CMK (cell line): ENCODE results near the gene NDST1.
"Not testable (repeated sequence)": the region's sequence is repeated elsewhere in the genome, so short reads cannot be mapped to it uniquely, and the experiment has no call there.

ENCODE experiments used
- DNase-seq: peaks from one replicate; pipeline ENCODE4 v3.0.0-alpha.2; 2010; ENCODE audit warnings: low read depth

Gene NDST1

DNA sequence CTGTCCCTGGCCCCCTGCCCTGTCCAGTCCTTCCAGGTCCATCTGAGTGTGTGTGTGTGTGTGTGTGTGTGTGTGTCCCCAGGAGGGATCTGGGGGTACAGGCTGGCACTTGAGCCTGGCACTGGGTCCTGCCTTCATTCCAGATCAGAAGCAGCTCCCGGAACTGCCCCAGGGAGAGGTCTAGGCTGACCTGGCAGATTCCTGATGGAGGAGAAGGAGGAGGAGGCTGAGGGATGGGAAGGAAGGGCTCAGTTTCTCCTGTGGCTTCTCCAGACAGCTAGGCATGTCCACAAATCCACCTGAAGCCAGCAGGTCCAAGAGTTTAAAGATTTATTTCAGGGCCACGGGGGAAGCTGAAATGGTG lies 328 bp downstream of the NDST1 start:
- no peak for DNase-seq

DNA sequence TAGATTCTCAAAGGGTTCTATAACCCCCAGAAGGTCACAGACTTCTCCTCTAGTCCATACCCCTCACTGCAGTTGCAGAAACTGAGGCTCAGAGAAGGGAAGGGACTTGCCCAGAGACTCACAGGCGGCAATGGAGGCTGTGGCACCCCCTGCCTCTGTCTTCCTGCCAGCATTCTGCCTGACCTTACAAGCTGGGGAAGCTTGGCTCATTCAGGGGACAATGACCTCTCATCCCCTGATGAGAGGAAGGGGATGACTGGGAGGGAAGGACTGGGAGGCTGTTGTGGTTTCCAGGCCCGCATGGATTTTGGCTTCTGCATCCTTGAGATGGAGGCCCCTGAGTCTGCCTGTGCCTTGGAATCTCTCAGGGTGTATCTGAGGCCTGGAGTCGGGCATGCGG lies 897 bp downstream of the NDST1 start:
- no peak for DNase-seq

DNA sequence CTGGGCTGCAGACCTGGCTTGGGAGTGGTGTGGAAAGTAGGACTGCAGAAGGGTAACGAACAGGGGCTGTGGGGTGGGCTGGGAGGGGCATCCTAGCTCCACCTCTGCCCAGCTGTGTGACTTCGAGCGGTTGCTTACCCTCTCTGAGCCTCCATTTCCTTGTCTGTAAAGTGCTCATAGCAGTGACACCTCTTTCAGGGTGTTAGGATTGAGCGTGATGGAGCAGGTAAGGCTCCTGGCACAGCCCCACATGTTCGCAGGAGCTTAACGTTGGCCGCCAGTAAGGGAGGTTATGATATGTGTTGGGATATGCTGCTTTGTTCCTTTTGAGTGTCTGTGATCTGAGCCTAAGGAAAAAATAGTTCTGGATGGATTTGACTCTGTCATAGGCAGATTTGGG lies 2.1 kb downstream of the NDST1 start:
- DNase-seq = no peak

DNA sequence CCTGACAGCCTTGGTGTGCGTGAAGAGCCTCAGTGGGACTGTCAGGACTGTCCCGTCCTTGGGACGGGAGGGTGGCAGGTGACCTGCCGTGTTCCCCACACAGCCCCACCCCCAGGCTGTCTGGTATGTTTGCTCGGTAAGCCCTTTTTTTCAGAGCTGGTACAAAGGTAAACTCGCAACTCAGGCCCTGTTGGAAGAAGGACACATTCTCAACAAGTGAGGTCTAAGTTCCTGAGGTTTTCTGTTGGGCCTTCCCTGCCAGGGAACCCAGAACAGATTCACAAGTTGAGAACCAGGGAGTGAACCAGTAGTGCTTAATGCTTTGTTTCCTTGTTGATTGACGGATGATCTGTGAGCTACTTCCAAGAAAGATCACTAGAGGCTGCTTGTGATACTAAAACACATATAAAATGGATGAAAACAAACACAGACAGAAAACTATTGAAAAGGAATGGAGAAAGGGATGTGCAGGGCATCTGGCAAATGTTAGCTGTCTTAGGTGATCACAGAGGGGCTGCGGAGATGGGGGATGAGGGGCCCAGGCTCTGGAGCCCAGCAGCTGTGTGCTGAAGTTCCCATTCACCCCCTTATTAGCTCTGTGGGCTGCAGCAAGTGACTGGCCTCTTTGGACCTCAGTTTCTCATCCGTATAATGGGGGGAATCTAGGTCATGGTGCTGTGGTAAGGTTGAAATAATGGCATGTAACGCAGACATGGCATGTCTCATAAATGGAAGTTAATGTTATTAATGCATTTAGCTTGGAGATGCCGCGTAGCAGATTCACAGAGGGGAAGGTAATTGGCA lies 2.7 kb downstream of the NDST1 start:
- no peak for DNase-seq

DNA sequence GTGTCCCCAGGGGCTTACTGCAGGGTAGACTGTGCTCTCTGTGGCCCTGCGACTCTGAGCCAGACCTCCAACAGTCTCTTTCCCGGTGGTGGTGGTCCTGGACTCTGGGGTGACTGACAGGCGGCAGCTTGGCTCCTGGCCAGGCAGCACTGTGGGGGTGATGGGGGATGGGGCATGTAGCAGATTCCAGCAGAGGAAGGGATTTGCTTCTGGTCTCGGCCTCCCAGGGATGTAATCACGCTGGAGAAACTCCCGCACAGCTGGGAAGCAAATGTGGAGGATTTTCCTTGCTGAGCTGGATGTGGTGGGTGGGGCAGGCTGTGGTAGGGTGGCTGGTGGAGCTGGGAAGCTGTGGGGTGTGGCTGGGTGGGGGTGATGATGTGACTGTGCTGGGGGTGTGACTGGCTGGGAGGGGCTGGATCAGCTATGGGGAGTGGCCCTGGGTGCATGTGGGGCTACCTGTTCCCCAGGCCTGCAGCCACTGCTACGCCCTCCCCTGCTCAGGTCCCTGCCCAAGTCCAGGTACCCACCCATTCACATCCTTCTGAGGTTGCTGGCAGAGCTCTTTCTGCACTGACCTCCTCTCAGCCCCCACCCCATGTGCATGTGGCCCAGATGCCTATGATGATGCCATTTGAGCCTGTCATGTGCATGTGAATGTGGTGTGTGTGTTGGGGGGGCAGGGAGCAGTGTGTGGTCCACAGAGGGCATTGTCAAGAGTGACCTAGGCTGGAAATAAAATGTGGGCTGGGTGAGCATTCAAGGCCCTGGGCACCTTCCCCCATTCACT lies 3.8 kb downstream of the NDST1 start:
- DNase-seq = no peak

DNA sequence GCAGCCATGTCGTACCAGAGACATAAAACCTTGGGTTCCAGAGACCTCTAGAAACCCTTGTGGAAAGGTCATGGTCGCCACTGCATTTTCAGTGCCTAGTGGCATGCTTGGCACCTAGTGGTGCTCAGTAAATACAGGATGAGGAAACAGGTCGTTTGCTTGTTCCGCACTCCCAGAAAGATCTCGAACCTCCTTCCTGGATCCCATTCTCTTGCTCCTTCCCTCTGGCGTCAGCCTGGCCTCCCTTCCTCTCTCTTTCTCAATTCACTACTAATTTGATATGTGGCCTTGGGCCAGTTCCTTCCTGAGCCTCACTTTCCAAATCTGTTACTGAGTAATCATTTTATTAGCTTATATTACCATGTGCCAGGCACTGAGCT lies 4.4 kb downstream of the NDST1 start:
- no peak for DNase-seq

DNA sequence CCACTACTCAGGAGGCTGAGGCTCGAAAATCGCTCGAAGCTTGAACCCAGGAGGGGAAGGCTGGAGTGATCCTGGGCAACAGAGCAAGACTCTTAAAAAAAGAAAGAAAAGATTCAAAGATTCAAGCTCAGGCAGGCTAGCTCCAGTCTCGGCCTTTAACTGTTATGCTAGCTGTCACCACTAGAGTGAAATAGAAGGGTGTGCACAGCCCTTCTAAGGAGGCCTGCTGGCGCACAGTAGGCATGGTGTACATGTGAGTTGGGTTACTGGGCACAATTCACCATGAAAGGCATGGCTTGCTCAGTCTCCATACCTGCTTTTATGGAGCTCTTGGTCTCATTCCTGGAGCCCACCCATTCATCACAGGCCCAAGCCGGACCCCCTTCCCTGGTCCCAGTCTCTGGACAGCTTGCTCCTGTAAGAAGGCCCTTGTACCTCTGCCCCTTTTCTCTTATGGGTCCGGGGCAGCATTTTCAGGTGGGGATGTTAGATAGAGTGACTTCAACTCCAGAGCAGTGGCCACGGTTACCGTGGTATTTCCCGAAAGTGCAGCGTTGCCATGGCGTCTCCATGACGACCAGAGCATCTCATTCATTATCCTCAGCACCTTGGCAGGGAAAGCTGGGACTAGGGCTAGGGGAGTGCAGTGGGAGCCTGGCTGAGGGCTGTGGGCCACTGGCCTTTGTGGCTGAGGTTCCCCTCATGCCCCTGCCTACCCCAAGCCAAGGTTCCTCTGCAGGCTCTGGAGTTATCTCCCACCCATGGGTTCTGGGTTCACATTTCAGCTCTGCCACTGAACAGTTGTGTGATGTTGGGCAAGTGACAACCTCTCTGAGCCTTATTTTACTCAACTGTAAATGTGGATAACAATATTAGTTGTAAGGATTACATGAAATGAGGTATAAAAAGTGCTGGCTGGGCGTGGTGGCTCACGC lies 5.7 kb downstream of the NDST1 start:
- DNase-seq = no peak

DNA sequence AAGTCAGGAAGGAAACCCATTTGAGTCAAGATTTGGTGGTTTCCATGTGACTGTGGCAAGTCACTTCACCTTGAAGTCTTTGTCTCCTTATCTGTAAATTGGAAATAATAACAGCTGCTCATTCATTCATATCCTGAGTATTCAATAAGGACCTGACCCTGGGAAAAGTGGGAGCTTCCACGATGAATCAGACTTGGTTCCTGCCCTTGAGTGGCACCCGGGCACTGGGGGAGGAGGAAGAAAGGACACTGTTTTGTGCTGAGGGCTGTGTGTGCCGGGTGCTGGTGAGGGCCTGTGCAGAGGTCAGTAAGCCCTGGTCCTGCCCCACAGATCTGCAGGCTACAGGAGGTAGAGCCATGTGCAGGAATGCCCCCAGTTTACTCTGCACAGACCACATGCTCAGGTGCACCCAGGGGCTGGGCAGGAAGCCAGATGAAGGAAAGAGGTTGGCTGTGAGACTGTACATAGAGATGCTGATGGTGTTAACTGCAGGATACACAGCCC lies 6.8 kb downstream of the NDST1 start:
- no peak for DNase-seq

DNA sequence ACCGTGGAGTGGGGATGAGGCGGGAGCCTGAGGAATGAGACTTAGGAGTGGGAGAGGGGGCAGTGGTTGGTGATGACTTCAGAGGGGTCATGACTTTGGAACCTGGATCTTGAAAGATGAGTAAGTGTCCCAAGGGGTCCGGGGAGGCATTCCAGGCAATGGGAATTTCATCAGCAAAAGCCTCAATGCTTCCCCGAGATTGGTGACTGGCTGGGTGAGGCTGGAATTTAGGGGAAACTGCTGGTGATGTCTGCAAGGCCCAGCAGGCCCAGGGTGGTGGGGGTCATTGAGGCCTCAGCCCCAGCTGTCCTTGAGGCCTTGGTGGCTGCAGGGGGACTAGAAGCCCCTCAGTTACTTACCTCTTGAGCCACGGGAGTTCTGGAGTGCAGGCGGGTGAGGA lies 7.5 kb downstream of the NDST1 start:
- no peak for DNase-seq

DNA sequence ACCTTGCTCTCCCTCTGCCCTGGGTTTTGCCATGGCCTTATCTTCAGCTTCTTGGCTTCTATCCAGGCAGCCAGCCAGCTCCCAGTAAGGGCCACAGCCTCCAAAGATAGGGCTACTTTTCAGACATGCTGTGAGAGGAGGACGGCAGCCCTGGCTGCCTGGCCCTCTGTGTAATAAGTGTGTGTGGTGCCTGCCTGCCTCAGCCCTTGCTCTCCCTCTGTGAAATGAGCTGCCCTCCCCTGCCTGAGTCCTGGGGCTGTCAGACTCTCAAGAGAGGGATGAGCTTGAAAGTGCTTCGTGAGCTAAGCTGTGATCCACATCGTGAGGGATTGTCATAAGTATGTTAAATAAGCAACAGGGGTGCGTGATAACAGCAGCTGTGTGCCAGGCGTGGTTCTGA lies 8.1 kb downstream of the NDST1 start:
- DNase-seq = no peak

DNA sequence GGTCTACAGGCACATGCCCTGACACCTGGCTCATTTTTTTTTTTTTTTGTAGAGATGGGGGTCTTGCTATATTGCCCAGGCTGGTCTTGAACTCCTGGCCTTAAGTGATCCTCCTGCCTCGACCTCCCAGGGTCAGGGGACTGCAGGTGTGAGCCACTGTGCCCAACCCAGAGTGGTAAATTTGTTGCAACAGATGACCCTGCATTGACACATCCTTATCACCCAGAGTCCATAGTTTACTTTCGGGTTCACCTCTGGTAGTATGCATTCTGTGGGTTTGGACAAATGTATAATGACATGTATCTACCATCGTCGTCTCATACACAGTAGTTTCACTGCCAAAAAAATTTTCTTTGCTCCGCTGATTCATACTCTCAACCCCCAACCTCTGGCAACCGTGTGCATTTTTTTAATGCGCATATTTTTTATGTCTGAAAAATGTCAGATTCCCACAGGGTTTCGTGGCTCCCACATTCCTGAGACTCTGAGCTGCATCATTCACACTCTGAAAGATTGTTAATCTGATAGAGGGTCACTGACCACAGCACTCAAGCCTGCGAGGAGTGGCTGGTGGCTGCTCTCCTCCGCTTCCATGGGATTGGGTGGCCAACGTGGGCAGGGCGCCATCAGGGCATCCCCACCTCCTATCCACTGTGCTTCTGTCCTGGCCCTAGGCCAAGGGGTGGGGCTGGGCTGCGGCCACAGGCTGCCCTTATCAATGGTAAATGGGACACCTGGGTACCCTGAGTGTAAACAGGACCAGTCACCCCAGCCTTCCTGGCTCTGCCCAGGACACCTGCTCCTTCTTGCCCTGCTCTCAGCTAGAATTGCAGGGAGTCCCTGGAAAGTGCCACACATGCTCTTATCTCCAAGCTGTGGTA lies 9.6 kb downstream of the NDST1 start:
- no peak for DNase-seq

DNA sequence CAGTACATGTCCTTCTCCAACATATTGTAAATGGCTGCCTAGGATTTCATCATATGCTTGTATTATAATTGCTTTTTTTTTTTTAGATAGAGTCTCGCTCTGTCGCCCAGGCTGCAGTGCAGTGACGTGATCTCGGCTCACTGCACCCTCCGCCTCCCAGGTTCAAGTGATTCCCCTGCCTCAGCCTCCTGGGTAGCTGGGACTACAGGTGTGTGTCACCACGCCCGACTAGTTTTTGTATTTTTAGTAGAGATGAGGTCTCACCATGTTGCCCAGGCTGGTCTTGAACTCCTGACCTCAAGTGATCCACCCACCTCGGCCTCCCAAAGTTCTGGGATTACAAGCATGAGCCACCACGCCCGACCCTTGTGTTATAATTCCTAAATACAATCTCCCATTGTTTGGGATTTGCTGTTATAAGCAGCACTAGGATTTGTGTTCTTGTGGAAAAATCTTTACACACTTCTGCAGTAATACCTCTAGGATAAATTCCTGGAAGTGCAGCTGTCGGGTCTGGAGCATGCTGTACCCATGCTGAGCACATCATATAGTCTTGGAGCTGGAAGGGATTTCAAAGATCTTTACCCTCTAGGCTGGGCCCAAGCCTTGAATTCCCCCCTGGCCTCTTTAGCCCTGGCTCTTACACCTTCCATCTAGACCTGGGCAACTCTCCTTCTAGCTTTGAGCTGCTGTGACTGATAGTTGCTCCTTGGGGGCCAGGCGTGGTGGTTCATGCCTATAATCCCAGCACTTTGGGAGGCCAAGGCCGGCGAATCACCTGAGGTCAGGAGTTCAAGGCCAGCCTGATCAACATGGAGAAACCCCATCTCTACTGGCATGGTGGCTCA lies 11.0 kb downstream of the NDST1 start:
- not testable (repeated sequence) for DNase-seq

DNA sequence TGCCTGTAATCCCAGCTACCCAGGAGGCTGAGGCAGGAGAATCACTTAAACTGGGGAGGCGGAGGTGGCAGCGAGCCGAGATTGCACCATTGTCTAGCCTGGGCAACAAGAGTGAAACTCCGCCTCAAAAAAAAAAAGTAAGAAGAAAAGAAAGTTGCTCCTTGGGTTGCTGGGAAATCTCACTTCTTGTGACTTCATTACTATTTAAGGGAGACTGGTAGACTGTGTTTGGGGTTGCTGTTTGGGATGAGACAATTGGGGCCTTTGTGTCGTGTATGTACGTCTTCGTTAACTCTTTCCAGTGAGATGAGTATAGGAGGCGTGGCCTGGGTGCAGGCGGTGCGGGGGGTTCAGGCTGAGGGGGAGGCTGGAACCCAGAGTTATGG lies 11.6 kb downstream of the NDST1 start:
- no peak for DNase-seq

DNA sequence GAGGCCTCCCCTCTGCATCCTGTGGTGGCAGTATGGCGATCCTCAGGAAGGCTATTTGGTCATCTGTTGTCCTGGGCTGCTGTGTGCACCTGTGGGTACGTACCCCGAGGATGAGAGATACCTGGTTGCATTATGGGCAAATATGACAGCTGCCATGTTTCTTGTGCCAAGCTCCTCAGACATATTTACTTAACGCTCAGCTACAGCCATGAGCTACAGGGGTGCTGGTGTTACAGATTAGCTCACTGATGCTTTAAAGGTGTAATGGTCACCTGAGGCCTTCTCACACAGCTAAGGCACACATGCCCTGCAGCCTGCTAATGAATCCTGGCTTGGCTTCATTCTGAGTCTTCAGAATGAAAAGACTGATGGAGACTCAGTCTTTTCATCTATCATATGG lies 12.0 kb downstream of the NDST1 start:
- DNase-seq = no peak

DNA sequence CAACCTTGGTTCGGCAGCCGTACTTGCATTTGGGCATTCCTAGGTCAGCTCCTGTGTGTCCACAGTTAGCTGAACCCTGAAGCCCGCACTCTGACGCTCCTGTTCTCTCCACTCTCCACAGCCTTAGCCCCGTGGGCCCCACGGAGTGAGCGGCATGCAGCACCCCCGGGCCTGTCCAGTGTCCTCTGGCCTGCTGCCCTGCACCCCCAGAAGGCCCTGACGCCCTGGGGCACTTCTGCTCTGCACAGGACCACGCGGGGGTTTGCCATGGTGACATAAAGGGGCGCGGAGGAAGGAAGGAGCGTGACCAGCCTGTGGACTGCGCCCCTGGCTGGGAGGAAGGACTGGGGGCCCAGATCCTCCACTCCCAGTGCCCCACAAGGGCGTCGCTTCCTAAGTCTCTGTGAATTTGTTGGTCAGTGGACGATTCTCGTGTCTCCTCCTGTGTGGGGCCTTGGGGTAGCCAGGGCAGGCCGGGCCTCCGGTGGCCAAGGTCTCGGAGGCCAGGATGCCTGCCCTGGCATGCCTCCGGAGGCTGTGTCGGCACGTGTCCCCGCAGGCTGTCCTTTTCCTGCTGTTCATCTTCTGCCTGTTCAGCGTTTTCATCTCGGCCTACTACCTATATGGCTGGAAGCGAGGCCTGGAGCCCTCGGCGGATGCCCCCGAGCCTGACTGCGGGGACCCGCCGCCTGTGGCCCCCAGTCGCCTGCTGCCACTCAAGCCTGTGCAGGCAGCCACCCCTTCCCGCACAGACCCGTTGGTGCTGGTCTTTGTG lies 13.0 kb downstream of the NDST1 start:
- no peak for DNase-seq

DNA sequence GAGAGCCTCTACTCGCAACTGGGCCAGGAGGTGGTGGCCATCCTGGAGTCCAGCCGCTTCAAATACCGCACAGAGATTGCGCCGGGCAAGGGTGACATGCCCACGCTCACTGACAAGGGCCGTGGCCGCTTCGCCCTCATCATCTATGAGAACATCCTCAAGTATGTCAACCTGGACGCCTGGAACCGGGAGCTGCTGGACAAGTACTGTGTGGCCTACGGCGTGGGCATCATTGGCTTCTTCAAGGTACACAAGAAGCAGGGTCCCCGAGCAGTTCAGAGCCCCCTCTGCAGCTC lies 13.5 kb downstream of the NDST1 start:
- DNase-seq = no peak

DNA sequence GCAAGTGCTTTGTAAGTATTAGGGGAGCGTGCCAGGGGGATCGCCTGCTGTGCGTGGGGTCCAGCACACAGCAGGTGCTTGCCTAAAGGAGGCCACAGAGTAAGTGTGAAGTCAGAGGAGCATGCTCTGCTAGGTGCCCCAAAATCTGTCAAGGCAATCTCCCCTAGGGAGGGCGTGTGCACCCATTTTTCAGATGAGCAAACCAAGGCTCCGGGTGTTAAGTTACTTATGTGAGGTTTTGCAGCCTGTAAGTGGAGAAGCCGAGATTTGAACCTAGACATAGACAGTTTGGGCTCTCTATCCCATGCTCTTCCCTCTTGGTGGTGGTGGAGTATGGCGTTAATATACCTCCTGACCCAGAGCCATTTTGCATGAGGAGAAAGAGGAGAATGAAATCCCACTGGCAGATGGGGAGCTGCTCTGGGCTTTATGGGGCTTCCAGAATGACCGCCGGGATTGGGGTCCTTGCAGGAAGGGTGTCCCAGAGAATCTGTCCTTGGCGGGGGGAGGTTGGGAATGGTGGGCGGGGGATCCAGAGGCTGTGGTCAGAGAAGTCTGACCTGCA lies 14.1 kb downstream of the NDST1 start:
- no peak for DNase-seq

DNA sequence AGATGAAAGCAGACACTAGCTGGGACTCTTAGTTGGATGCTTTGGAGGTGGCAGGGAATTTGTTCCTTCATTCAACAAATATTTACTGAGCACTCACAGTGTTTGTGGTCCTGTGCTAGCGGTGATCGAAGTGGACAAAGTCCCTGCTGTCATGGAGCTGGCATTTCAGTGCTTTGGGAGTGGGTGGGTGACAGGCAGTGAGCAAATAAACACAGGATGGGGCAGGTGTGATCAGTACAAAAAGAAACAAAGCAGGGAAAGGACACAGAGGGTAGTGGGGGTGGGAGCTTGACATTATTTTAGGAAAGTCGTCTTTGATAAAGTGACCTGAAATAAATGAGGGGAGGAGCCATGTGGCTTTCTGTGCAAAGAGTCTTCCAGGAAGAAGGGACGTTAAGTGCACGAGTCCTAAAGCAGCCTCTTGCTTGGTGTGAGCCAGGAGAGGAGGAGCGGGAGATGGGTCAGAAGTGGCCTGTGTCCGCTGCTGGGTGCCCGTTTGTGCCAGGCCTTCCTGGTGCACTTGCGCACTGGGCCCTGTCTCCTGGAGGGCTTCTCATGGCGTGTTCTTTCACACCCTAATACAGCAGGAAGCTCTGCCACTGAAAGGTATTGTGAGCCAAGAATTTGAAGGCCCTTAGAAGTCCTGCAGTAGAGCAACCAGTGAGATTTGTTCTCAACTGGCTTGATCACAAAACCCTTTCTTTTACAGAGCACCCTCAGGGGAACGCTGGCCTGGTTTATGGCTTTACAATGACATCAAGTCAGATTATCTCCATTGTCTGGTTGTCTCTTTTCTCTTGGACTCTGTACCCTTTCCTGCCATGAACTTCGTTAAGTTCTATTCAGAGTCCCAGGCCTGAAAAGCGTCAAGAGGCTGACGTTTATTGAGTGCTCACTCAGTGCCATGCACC lies 14.8 kb downstream of the NDST1 start:
- no peak for DNase-seq
